ENCODE measurements around the gene SIX3.

SIX3 gene

GRCh38 chr2:44959855-44960254, 18.4 kb downstream of the SIX3 start:
- peak; percentile 47 for DNase-seq

GRCh38 chr2:44960871-44961270, 19.4 kb downstream of the SIX3 start:
- no peak for DNase-seq

GRCh38 chr2:44962176-44962695, 20.7 kb downstream of the SIX3 start:
- no peak for DNase-seq

- DNase-seq = no peak
Measured at GRCh38 chr2:44964752-44965236, 23.3 kb downstream of the SIX3 start.

GRCh38 chr2:44965684-44966083, 24.2 kb downstream of the SIX3 start:
- DNase-seq = peak; percentile 59

- DNase-seq = no peak
Measured at GRCh38 chr2:44967056-44967455, 25.6 kb downstream of the SIX3 start.

- no peak for DNase-seq
Measured at GRCh38 chr2:44967727-44968432, 26.4 kb downstream of the SIX3 start.

GRCh38 chr2:44969936-44970335, 28.4 kb downstream of the SIX3 start:
- DNase-seq = no peak

- peak; percentile 64 for DNase-seq
Measured at GRCh38 chr2:44970846-44971450, 29.4 kb downstream of the SIX3 start.

GRCh38 chr2:44972771-44973535, 31.5 kb downstream of the SIX3 start:
- DNase-seq = no peak

- peak; percentile 76 for DNase-seq
Measured at GRCh38 chr2:44974064-44974715, 32.7 kb downstream of the SIX3 start.

- DNase-seq = no peak
Measured at GRCh38 chr2:44975571-44976450, 34.3 kb downstream of the SIX3 start.

GRCh38 chr2:44979581-44979980, 38.1 kb downstream of the SIX3 start:
- DNase-seq = no peak

GRCh38 chr2:44980751-44981713, 39.5 kb downstream of the SIX3 start:
- no peak for DNase-seq

GRCh38 chr2:44981714-44982108, 40.2 kb downstream of the SIX3 start:
- peak; percentile 55 for DNase-seq

- no peak for DNase-seq
Measured at GRCh38 chr2:44983836-44984604, 42.5 kb downstream of the SIX3 start.

GRCh38 chr2:44989176-44989575, 47.7 kb downstream of the SIX3 start:
- no peak for DNase-seq

- no peak for DNase-seq
Measured at GRCh38 chr2:44994377-44994776, 52.9 kb downstream of the SIX3 start.

Data from HCEC 1CT (cell line).